CD4-positive, alpha-beta memory T cell (primary cell): ENCODE data around the gene ARHGAP27. TPM values are rescaled to one million over a fixed set of nuclear protein-coding genes. Genes with fewer than 3 reads are reported as not detected.

Source experiments
- CTCF ChIA-PET: fragments of 350-600 bp; sonication (Branson Sonifier 250); formaldehyde crosslinking; loops from one replicate; lab custom pipeline; 2021; ENCODE audit warnings: inconsistent platforms; ENCODE audit not compliant: partially characterized antibody; lab: Charles Lee
- POLR2A ChIA-PET: fragments of 350-600 bp; sonication (Branson Sonifier 250); formaldehyde crosslinking; loops from one replicate; lab custom pipeline; 2021; ENCODE audit not compliant: partially characterized antibody; lab: Charles Lee
- DNase-seq, 5 donors: peaks; one replicate each; pipeline versions ENCODE4 v3.0.0 to v3.0.0-alpha.2; 2020 to 2022; ENCODE audit warnings: mixed read lengths in 1 of 5
- H3K27ac ChIP-seq: one replicate; pipeline ENCODE4 v1.7.0; 2013; ENCODE audit warnings: low read depth, low read length
- H3K27me3 ChIP-seq: 2 replicates; pipeline ENCODE4 v1.7.0; 2013; ENCODE audit warnings: mild to moderate bottlenecking, low read length, moderate library complexity; ENCODE audit not compliant: insufficient read depth
- H3K36me3 ChIP-seq: 2 replicates; pipeline ENCODE4 v1.7.0; 2013; ENCODE audit warnings: mild to moderate bottlenecking, low read length, moderate library complexity; ENCODE audit not compliant: insufficient read depth
- H3K4me1 ChIP-seq: 2 replicates; pipeline ENCODE4 v1.7.0; 2013; ENCODE audit warnings: mild to moderate bottlenecking, low read length, moderate library complexity; ENCODE audit not compliant: insufficient read depth
- H3K4me3 ChIP-seq, 2 donors: one replicate each; pipeline ENCODE4 v1.7.0; 2013; ENCODE audit warnings: low read length in 2 of 2, mild to moderate bottlenecking in 1 of 2
- H3K9me3 ChIP-seq, 2 donors: one replicate each; pipeline ENCODE4 v1.7.0; 2013; ENCODE audit warnings: low read length in 2 of 2, control low read depth in 1 of 2; ENCODE audit not compliant: control insufficient read depth in 1 of 2
- H3K27ac Mint-ChIP-seq, 7 donors: one replicate each; pipeline ENCODE4 v1.8.0; 2020 to 2021; ENCODE audit warnings: mixed read lengths in 7 of 7, mild to moderate bottlenecking in 6 of 7, inconsistent platforms in 3 of 7, moderate library complexity in 3 of 7
- H3K27me3 Mint-ChIP-seq, 2 donors: one replicate each; pipeline ENCODE4 v1.8.0; 2020 to 2021; ENCODE audit warnings: mixed read lengths in 2 of 2
- H3K36me3 Mint-ChIP-seq, 2 donors: one replicate each; pipeline ENCODE4 v1.8.0; 2020 to 2021; ENCODE audit warnings: mixed read lengths in 2 of 2, inconsistent platforms in 1 of 2, mild to moderate bottlenecking in 1 of 2
- H3K4me1 Mint-ChIP-seq, 4 donors: one replicate each; pipeline ENCODE4 v1.8.0; 2020 to 2021; ENCODE audit warnings: mixed read lengths in 4 of 4, mild to moderate bottlenecking in 1 of 4
- H3K4me3 Mint-ChIP-seq, 8 donors: one replicate each; pipeline ENCODE4 v1.8.0; 2020 to 2021; ENCODE audit warnings: mixed read lengths in 8 of 8, mild to moderate bottlenecking in 7 of 8, moderate library complexity in 6 of 8, inconsistent platforms in 3 of 8
- H3K9me3 Mint-ChIP-seq, 8 donors: one replicate each; pipeline ENCODE4 v1.8.0; 2020 to 2021; ENCODE audit warnings: mixed read lengths in 8 of 8, mild to moderate bottlenecking in 5 of 8, inconsistent platforms in 3 of 8, moderate library complexity in 1 of 8
- intact Hi-C: fragments of 100-400 bp; cut with micrococcal nuclease; formaldehyde crosslinking; loops from one replicate; pipeline ENCODE4 v1.15.1; 2023
- polyA plus RNA-seq, 2 donors: library from polyadenylated mRNA; unstranded; fragments of 300-500 nt; fragmentation: Illumina TruSeq; gene quantifications; one replicate each; pipeline ENCODE4 v1.2.3, GENCODE V29; 2021
- total RNA-seq, 2 experiments: library from RNA; stranded (reverse); gene quantifications; one replicate each; pipeline ENCODE4 v1.2.3, GENCODE V29; 2021

ARHGAP27 gene
- total and polyA plus RNA-seq, 4 experiments from 2014 or later: 23.0 to 113 (median 69.4) TPM

GRCh38 chr17:45367216-45367615 lies 65.5 kb downstream of the ARHGAP27 start:
- no peak overlapping the region for H3K4me3 ChIP-seq
- H3K27me3 ChIP-seq: no peaks in the 10 kb centered on the region
- H3K27ac Mint-ChIP-seq: peak overlapping the region in 1 of 7 donors; percentile 64
- peaks cover 15% of the 10 kb centered on the region in 2 donors for H3K27me3 Mint-ChIP-seq
- no peaks in the 10 kb centered on the region for H3K9me3 ChIP-seq
- no peaks in the 10 kb centered on the region for H3K36me3 ChIP-seq
- peaks cover 5 to 13% (median 7%) of the 10 kb centered on the region in 4 donors for H3K4me1 Mint-ChIP-seq
- no peaks in the 10 kb centered on the region for H3K36me3 Mint-ChIP-seq
- intact Hi-C loops: no loop called here
- no peaks in the 10 kb centered on the region for H3K9me3 Mint-ChIP-seq
- DNase-seq: no peak
- CTCF ChIA-PET: interaction anchor here (1.0 kb wide), 1 partner anchor 27 kb away, joined by 3 read pairs; no protein-coding TSS in a partner anchor
- POLR2A ChIA-PET: no interaction called here
- H3K4me3 Mint-ChIP-seq: no peak overlapping the region
- peaks cover 7% of the 10 kb centered on the region for H3K4me1 ChIP-seq
- no peak overlapping the region for H3K27ac ChIP-seq

DNA sequence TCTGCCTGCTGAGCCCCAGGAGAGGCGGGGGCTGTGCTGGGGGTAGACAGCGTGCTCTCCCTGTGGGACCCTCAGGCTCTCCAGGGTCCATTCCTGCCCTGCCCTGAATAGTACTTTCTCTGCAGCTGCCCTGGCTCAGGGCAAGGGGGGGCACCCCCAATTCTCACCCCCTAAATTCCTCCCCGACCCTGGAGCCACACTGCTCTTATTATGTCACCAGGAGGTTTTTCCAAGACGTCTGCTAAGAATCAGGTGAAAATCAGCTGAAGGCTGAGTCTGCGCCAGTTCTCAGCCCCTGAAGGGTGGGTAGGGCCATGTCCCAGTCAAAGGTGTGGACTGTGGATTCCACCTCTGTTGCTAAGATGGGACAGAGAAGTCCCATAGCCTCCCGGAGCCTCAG lies 66.0 kb downstream of the ARHGAP27 start:
- ChIA-PET POLR2A (no interaction called here), CTCF (interaction anchor here (1.0 to 1.2 kb wide), 2 partner anchors 18 to 28 kb away, joined by 3 read pairs; no protein-coding TSS in a partner anchor)
- Mint-ChIP-seq H3K27ac (no peak overlapping the region), H3K27me3 (peaks cover 12 to 14% of the 10 kb centered on the region in 2 donors), H3K36me3 (no peaks in the 10 kb centered on the region), H3K9me3 (no peaks in the 10 kb centered on the region), H3K4me1 (peaks cover 0 to 8% (median 4%) of the 10 kb centered on the region in 4 donors), H3K4me3 (no peak overlapping the region)
- H3K36me3 ChIP-seq: no peaks in the 10 kb centered on the region
- H3K4me3 ChIP-seq: no peak overlapping the region
- DNase-seq: no peak
- H3K9me3 ChIP-seq: no peaks in the 10 kb centered on the region
- H3K4me1 ChIP-seq: peaks cover 4% of the 10 kb centered on the region
- intact Hi-C loops: no loop called here
- no peaks in the 10 kb centered on the region for H3K27me3 ChIP-seq
- no peak overlapping the region for H3K27ac ChIP-seq

- Mint-ChIP-seq H3K36me3 (no peaks in the 10 kb centered on the region), H3K27ac (no peak overlapping the region), H3K4me3 (no peak overlapping the region), H3K27me3 (peaks cover 13 to 17% of the 10 kb centered on the region in 2 donors), H3K9me3 (no peaks in the 10 kb centered on the region), H3K4me1 (peaks cover 0 to 5% (median 3%) of the 10 kb centered on the region in 4 donors)
- H3K4me1 ChIP-seq: no peaks in the 10 kb centered on the region
- DNase-seq: no peak
- H3K9me3 ChIP-seq: no peaks in the 10 kb centered on the region
- H3K36me3 ChIP-seq: no peaks in the 10 kb centered on the region
- H3K4me3 ChIP-seq: no peak overlapping the region
- no peaks in the 10 kb centered on the region for H3K27me3 ChIP-seq
- ChIA-PET CTCF (interaction anchor here (1.0 to 1.2 kb wide), 2 partner anchors 19 to 29 kb away, joined by 3 read pairs; no protein-coding TSS in a partner anchor), POLR2A (no interaction called here)
- intact Hi-C loops: no loop called here
- no peak overlapping the region for H3K27ac ChIP-seq
Observed at GRCh38 chr17:45366049-45366448, 66.6 kb downstream of the ARHGAP27 start.

GRCh38 chr17:45364531-45365390 lies 67.9 kb downstream of the ARHGAP27 start:
- ChIA-PET CTCF (interaction anchor here (3.9 kb wide), 1 partner anchor 87 kb away, joined by 14 read pairs; no protein-coding TSS in a partner anchor), POLR2A (no interaction called here)
- no peaks in the 10 kb centered on the region for H3K27me3 ChIP-seq
- Mint-ChIP-seq H3K4me3 (no peak overlapping the region), H3K4me1 (peaks cover 0 to 2% (median 0%) of the 10 kb centered on the region in 4 donors), H3K27me3 (peaks cover 12 to 14% of the 10 kb centered on the region in 2 donors), H3K36me3 (no peaks in the 10 kb centered on the region), H3K27ac (peak overlapping the region in 1 of 7 donors; percentile 53), H3K9me3 (no peaks in the 10 kb centered on the region)
- H3K27ac ChIP-seq: no peak overlapping the region
- H3K9me3 ChIP-seq: no peaks in the 10 kb centered on the region
- H3K36me3 ChIP-seq: no peaks in the 10 kb centered on the region
- intact Hi-C loops: no loop called here
- no peak overlapping the region for H3K4me3 ChIP-seq
- H3K4me1 ChIP-seq: no peaks in the 10 kb centered on the region
- DNase-seq: no peak

- H3K36me3 ChIP-seq: no peaks in the 10 kb centered on the region
- no peaks in the 10 kb centered on the region for H3K9me3 Mint-ChIP-seq
- no peak for DNase-seq
- H3K4me3 ChIP-seq: no peak overlapping the region
- intact Hi-C loops: no loop called here
- no peak overlapping the region for H3K27ac Mint-ChIP-seq
- no peak overlapping the region for H3K4me3 Mint-ChIP-seq
- H3K4me1 Mint-ChIP-seq: peaks cover 0 to 2% (median 0%) of the 10 kb centered on the region in 4 donors
- H3K27ac ChIP-seq: no peak overlapping the region
- CTCF ChIA-PET: interaction anchor here (3.9 kb wide), 1 partner anchor 86 kb away, joined by 14 read pairs; no protein-coding TSS in a partner anchor
- H3K27me3 Mint-ChIP-seq: peaks cover 10 to 14% of the 10 kb centered on the region in 2 donors
- H3K4me1 ChIP-seq: no peaks in the 10 kb centered on the region
- H3K27me3 ChIP-seq: no peaks in the 10 kb centered on the region
- no peaks in the 10 kb centered on the region for H3K9me3 ChIP-seq
- POLR2A ChIA-PET: no interaction called here
- no peaks in the 10 kb centered on the region for H3K36me3 Mint-ChIP-seq
Observed at GRCh38 chr17:45363498-45363897, 69.2 kb downstream of the ARHGAP27 start.

GRCh38 chr17:45361976-45362375 lies 70.7 kb downstream of the ARHGAP27 start:
- no peaks in the 10 kb centered on the region for H3K36me3 ChIP-seq
- no peaks in the 10 kb centered on the region for H3K9me3 Mint-ChIP-seq
- no peaks in the 10 kb centered on the region for H3K9me3 ChIP-seq
- H3K4me1 ChIP-seq: no peaks in the 10 kb centered on the region
- POLR2A ChIA-PET: no interaction called here
- H3K4me3 Mint-ChIP-seq: no peak overlapping the region
- no peaks in the 10 kb centered on the region for H3K36me3 Mint-ChIP-seq
- no peak overlapping the region for H3K27ac Mint-ChIP-seq
- peaks cover 10 to 14% of the 10 kb centered on the region in 2 donors for H3K27me3 Mint-ChIP-seq
- CTCF ChIA-PET: interaction anchor here (0.6 to 3.9 kb wide), 2 partner anchors 84 to 128 kb away, joined by 3 to 14 read pairs; no protein-coding TSS in a partner anchor
- H3K27me3 ChIP-seq: no peaks in the 10 kb centered on the region
- intact Hi-C loops: no loop called here
- H3K4me1 Mint-ChIP-seq: peaks cover 0 to under 1% (median 0%) of the 10 kb centered on the region in 4 donors
- no peak overlapping the region for H3K27ac ChIP-seq
- H3K4me3 ChIP-seq: no peak overlapping the region
- DNase-seq: no peak

- H3K4me1 Mint-ChIP-seq: no peaks in the 10 kb centered on the region
- H3K27ac ChIP-seq: no peak overlapping the region
- intact Hi-C loops: no loop called here
- peaks cover 10 to 14% of the 10 kb centered on the region in 2 donors for H3K27me3 Mint-ChIP-seq
- no peaks in the 10 kb centered on the region for H3K9me3 Mint-ChIP-seq
- DNase-seq: no peak
- ChIA-PET POLR2A (interaction anchor here (1.0 kb wide), 1 partner anchor 12 kb away, joined by 3 read pairs; no protein-coding TSS in a partner anchor), CTCF (interaction anchor here (0.6 to 3.9 kb wide), 2 partner anchors 84 to 127 kb away, joined by 3 to 14 read pairs; no protein-coding TSS in a partner anchor)
- H3K4me1 ChIP-seq: no peaks in the 10 kb centered on the region
- H3K27ac Mint-ChIP-seq: no peak overlapping the region
- no peaks in the 10 kb centered on the region for H3K9me3 ChIP-seq
- H3K4me3 Mint-ChIP-seq: no peak overlapping the region
- H3K36me3 ChIP-seq: no peaks in the 10 kb centered on the region
- no peaks in the 10 kb centered on the region for H3K27me3 ChIP-seq
- H3K36me3 Mint-ChIP-seq: no peaks in the 10 kb centered on the region
- H3K4me3 ChIP-seq: no peak overlapping the region
Observed at GRCh38 chr17:45361451-45361850, 71.2 kb downstream of the ARHGAP27 start.
